Measurements from ENCODE around the gene MAPK6. TPM values are rescaled to one million over a fixed set of nuclear protein-coding genes. Genes with fewer than 3 reads are reported as not detected.

MAPK6 gene
- total and polyA plus RNA-seq, 2 of the 8 experiments (the other 6 are each of a cell fraction or from before 2014, with no cell fraction given): 22.6 to 108 TPM

DNA sequence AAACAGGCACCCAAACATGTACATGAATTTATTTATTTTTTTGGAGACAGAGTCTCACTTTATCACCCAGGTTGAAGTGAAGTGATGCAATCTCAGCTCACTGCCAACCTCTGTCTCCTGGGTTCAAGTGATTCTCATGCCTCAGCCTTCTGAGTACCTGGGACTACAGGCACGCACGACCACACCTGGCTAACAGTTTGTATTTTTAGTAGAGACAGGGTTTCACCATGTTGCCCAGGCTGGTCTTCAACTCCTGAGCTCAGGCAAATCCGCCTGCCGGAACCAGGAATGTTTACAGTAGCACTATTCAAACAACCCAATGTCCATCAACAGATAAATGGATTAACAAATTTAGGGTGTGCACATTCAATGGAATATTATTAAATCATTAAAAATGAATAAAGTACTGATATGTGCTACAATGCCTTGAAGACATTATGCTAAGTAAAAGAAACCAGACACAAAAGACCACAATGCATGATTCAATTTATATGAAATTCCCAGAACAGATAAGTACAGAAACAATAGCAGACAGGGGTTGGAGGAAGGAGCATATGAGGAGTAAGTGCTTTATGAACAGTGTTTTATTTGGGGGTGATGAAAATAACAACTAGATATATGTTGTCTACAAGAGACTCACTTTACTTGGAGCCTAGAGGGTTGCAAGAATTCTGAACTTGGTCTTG, 48.7 kb upstream of the MAPK6 start (continued):
- TF ChIP-seq, protein P1, sequence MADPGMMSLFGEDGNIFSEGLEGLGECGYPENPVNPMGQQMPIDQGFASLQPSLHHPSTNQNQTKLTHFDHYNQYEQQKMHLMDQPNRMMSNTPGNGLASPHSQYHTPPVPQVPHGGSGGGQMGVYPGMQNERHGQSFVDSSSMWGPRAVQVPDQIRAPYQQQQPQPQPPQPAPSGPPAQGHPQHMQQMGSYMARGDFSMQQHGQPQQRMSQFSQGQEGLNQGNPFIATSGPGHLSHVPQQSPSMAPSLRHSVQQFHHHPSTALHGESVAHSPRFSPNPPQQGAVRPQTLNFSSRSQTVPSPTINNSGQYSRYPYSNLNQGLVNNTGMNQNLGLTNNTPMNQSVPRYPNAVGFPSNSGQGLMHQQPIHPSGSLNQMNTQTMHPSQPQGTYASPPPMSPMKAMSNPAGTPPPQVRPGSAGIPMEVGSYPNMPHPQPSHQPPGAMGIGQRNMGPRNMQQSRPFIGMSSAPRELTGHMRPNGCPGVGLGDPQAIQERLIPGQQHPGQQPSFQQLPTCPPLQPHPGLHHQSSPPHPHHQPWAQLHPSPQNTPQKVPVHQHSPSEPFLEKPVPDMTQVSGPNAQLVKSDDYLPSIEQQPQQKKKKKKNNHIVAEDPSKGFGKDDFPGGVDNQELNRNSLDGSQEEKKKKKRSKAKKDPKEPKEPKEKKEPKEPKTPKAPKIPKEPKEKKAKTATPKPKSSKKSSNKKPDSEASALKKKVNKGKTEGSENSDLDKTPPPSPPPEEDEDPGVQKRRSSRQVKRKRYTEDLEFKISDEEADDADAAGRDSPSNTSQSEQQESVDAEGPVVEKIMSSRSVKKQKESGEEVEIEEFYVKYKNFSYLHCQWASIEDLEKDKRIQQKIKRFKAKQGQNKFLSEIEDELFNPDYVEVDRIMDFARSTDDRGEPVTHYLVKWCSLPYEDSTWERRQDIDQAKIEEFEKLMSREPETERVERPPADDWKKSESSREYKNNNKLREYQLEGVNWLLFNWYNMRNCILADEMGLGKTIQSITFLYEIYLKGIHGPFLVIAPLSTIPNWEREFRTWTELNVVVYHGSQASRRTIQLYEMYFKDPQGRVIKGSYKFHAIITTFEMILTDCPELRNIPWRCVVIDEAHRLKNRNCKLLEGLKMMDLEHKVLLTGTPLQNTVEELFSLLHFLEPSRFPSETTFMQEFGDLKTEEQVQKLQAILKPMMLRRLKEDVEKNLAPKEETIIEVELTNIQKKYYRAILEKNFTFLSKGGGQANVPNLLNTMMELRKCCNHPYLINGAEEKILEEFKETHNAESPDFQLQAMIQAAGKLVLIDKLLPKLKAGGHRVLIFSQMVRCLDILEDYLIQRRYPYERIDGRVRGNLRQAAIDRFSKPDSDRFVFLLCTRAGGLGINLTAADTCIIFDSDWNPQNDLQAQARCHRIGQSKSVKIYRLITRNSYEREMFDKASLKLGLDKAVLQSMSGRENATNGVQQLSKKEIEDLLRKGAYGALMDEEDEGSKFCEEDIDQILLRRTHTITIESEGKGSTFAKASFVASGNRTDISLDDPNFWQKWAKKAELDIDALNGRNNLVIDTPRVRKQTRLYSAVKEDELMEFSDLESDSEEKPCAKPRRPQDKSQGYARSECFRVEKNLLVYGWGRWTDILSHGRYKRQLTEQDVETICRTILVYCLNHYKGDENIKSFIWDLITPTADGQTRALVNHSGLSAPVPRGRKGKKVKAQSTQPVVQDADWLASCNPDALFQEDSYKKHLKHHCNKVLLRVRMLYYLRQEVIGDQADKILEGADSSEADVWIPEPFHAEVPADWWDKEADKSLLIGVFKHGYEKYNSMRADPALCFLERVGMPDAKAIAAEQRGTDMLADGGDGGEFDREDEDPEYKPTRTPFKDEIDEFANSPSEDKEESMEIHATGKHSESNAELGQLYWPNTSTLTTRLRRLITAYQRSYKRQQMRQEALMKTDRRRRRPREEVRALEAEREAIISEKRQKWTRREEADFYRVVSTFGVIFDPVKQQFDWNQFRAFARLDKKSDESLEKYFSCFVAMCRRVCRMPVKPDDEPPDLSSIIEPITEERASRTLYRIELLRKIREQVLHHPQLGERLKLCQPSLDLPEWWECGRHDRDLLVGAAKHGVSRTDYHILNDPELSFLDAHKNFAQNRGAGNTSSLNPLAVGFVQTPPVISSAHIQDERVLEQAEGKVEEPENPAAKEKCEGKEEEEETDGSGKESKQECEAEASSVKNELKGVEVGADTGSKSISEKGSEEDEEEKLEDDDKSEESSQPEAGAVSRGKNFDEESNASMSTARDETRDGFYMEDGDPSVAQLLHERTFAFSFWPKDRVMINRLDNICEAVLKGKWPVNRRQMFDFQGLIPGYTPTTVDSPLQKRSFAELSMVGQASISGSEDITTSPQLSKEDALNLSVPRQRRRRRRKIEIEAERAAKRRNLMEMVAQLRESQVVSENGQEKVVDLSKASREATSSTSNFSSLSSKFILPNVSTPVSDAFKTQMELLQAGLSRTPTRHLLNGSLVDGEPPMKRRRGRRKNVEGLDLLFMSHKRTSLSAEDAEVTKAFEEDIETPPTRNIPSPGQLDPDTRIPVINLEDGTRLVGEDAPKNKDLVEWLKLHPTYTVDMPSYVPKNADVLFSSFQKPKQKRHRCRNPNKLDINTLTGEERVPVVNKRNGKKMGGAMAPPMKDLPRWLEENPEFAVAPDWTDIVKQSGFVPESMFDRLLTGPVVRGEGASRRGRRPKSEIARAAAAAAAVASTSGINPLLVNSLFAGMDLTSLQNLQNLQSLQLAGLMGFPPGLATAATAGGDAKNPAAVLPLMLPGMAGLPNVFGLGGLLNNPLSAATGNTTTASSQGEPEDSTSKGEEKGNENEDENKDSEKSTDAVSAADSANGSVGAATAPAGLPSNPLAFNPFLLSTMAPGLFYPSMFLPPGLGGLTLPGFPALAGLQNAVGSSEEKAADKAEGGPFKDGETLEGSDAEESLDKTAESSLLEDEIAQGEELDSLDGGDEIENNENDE (IDR thresholded peaks at IDR 0.05; ENCODE audit: insufficient replicate concordance, low read length): no peak
- TF ChIP-seq RXRA (IDR thresholded peaks at IDR 0.05; ENCODE audit: insufficient read depth, low read depth, low read length): no peak
- TF ChIP-seq POU5F1 (IDR thresholded peaks at IDR 0.05; ENCODE audit: low read depth, low read length): no peak
- TF ChIP-seq CREB1 (IDR thresholded peaks at IDR 0.05): no peak
- no peak for TF ChIP-seq HDAC6 (IDR thresholded peaks at IDR 0.05; ENCODE audit: low read depth, low read length)
- no peak for TF ChIP-seq EGR1 (IDR thresholded peaks at IDR 0.05; ENCODE audit: borderline replicate concordance, low read depth, low read length)
- TF ChIP-seq ASH2L (IDR thresholded peaks at IDR 0.05; ENCODE audit: low read length): no peak
- TF ChIP-seq ZNF274 (IDR thresholded peaks at IDR 0.05; ENCODE audit: borderline replicate concordance, extremely low read depth, low read length): no peak

Data from H1 (cell line).